Heart right ventricle (tissue), 16 donors: ENCODE results near the gene SGIP1. TPM values are rescaled to one million over a fixed set of nuclear protein-coding genes. Genes with fewer than 3 reads are reported as not detected.
A peak's percentile ranks its signal among the peaks of the same experiment; 100 is the strongest.
"Not testable (repeated sequence)": the region's sequence is repeated elsewhere in the genome, so short reads cannot be mapped to it uniquely, and the experiment has no call there.

Experiments
- ATAC-seq, 8 donors: fragments of 200-7000 bp; cut with Tn5 transposase; one replicate each; pipeline ENCODE4 v1.9.1; 2020; ENCODE audit warnings: mild to moderate bottlenecking in 8 of 8, moderate library complexity in 8 of 8, moderate number of reproducible peaks in 1 of 8
- DNase-seq, 2 donors: peaks; one replicate each; pipeline ENCODE4 v3.0.0-alpha.2; 2020
- H3K27ac ChIP-seq, 10 donors: fragments of 200-600 bp; sonication (generic) in 2 of 10; one replicate each; pipeline versions ENCODE4 v1.5.0 to v1.8.0; 2020 to 2022; ENCODE audit warnings: mild to moderate bottlenecking in 3 of 10
- H3K27me3 ChIP-seq, 7 donors: fragments of 200-600 bp; one replicate each; pipeline ENCODE4 v1.8.0; 2021 to 2022; ENCODE audit warnings: mild to moderate bottlenecking in 2 of 7
- H3K36me3 ChIP-seq, 9 donors: fragments of 200-600 bp; sonication (generic) in 1 of 9; one replicate each; pipeline versions ENCODE4 v1.5.0 to v1.8.0; 2020 to 2022; ENCODE audit warnings: mild to moderate bottlenecking in 2 of 9
- H3K4me1 ChIP-seq, 9 donors: fragments of 200-600 bp; sonication (generic) in 1 of 9; one replicate each; pipeline versions ENCODE4 v1.5.0 to v1.8.0; 2020 to 2022; ENCODE audit warnings: mild to moderate bottlenecking in 4 of 9
- H3K4me3 ChIP-seq, 10 donors: fragments of 200-600 bp; sonication (generic) in 2 of 10; one replicate each; pipeline versions ENCODE4 v1.5.0 to v1.8.0; 2020 to 2022; ENCODE audit warnings: mild to moderate bottlenecking in 7 of 10, moderate library complexity in 2 of 10
- H3K9me3 ChIP-seq, 11 donors: fragments of 200-600 bp in 10 of 11; sonication (generic) in 2 of 11; one replicate each; pipeline versions ENCODE4 v1.5.0 to v1.8.0; 2013 to 2022; ENCODE audit warnings: mild to moderate bottlenecking in 2 of 11, control low read depth in 1 of 11, moderate library complexity in 1 of 11
- WGBS, 2 donors: extraction: QIAGEN DNeasy Blood & Tissue Kit; methylation state at CpG; one replicate each; pipeline ENCODE4 v1.1.7; 2013; ENCODE audit warnings: inconsistent platforms in 1 of 2; 5-methylcytosine and 5-hydroxymethylcytosine counted together
- intact Hi-C, 10 donors: fragments of 100-400 bp; cut with DNase I; formaldehyde crosslinking; loops; one replicate each; pipeline versions ENCODE4 v1.11.1 to v1.14.2; 2022
- polyA plus RNA-seq, 2 donors: library from polyadenylated mRNA; stranded (reverse); fragments of 200-250 nt; gene quantifications; one replicate each; pipeline ENCODE4 v1.2.3, GENCODE V29; 2013
- total RNA-seq, 10 donors: library from RNA; stranded (reverse); fragmentation: NEBNext Ultra II Directional in 3 of 10; extraction: Animal tissue kit (Norgen Biotek cat#: 25700) in 3 of 10; gene quantifications; one replicate each; pipeline versions ENCODE4 v1.2.1 to v1.2.4, GENCODE V29; 2021 to 2023
- TF ChIP-seq, protein P1 (sequence below), 9 donors: fragments of 200-600 bp; sonication (generic) in 2 of 9; IDR thresholded peaks; one replicate each; pipeline versions ENCODE4 v1.5.0 to v1.8.0; 2021 to 2022; ENCODE audit warnings: antibody characterized with exemption in 9 of 9, mild to moderate bottlenecking in 5 of 9, moderate library complexity in 1 of 9
- donor health status: Arrhythmogenic right ventricular cardiomyopathy.
- donor health status: ischemic (EF 13 %, LVEDD 7.1; RV severe dilation, severe dysfunction).
- donor health status: healthy with polysubstance abuse.
- donor health status: DM: no; HTN: yes; CAD: no.
- donor health status: DM: no; HTN: no; CAD: no.
- donor health status: ischemic (EF 25% LVEDD 6.9; RV normal size, moderate dysfunction).
- donor health status: ischemic (EF 25% LVEDD 5.7; RV mildly dilated, moderate dysfunction).
- donor health status: healthy.
- donor health status: DM: yes; HTN: yes; CAD: no.
- donor health status: Ischemic cardiomyopathy.
- donor health status: ischemic (EF 35%, LVEDD 5.7; RV mildly dilated, moderate dysfunction).
- donor health status: nonischemic (EF 11% LVEDD 7.7; RV severe dilation, severe dysfunction).
- donor health status: DM: yes; HTN: yes; CAD: no.
- donor health status: PGD.
- donor health status: ischemic (EF 29% LVEDD 5.4; RV normal size, mild dysfunction).
- donor health status: nonischemic (EF 23%, LVEDD 6.1; RV moderate dilation, normal function).

Gene SGIP1
- total and polyA plus RNA-seq, 12 donors: 1.6 to 19.6 (median 4.9) TPM

DNA sequence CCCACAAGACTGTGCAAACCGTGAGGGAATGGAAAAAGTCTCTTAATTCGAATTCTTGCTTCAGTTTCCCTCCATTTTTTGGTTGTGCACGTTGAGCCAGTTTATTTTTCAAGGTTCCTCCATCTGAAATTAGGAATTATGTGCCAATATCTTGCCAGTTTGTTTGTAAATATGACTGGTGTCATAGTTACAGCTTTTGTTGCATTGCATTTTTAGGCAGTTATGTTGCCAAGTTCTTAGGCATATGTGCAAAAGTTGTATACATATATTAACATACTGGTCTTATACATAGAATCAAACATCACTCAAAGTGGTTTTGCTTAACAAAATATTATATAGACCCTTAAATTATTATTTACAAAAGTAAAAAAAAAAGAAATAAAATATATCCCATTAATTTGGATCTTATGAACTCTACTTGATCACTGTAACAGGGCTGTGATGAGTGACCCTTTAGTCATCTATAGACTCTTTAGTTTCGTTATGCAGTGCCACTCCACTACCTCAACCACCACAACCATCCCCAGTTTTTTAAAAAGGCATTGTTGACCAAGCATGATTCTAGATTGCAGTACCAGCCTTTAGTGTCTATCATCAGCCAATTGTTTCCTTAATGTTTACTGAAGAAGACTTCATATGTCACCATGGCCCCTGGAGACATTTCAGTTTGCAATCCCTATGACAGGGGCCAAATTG is 197.4 kb downstream of the SGIP1 start:
- ATAC-seq: no peak
- intact Hi-C loops: no loop called here
- no peaks in the 10 kb centered on the region for H3K27me3 ChIP-seq

DNA sequence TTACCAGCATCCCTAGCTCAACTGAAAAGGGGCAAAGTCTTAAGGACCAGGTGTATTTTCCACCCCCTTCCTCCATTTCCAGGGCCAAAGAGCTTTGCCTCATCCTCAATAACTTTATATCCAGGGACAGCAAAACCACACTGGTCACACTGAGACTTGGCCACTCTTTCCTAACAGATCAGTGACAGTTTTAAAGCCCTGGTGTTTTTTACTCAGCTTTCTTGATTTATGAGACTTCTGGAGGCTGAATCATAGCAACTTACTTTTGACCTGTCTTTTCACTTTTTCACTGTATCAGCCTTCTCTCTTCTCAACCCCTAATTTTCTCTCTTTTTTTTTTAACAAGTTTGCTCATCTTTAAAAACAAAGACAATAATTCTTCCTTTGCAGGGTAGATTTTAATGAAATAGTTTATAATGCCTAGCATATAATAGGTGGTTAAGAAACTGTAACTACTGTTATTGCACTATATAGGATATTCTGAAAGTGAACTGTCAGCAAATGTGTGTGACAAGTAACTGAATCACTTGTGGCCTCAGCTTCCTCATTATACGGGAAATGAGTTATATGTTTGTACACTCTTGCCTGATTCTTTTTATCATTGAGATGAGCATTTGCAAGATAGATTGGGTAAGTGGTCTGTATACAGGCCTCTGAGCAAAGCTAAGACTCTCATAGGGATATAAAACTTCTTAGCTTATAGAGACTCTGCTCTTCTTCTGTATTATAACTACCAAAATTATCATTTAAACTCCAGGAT is 198.6 kb downstream of the SGIP1 start:
- H3K4me3 ChIP-seq: no peak overlapping the region
- no peaks in the 10 kb centered on the region for H3K9me3 ChIP-seq
- peak overlapping the region in 2 of 10 donors; percentile 12 to 79 for H3K27ac ChIP-seq
- H3K4me1 ChIP-seq: peaks cover 0 to 28% (median 0%) of the 10 kb centered on the region in 9 donors
- 0% methylated on average over 1 of the region's 1 CpG for WGBS, 2 donors
- no peaks in the 10 kb centered on the region for H3K27me3 ChIP-seq
- TF ChIP-seq, protein P1, sequence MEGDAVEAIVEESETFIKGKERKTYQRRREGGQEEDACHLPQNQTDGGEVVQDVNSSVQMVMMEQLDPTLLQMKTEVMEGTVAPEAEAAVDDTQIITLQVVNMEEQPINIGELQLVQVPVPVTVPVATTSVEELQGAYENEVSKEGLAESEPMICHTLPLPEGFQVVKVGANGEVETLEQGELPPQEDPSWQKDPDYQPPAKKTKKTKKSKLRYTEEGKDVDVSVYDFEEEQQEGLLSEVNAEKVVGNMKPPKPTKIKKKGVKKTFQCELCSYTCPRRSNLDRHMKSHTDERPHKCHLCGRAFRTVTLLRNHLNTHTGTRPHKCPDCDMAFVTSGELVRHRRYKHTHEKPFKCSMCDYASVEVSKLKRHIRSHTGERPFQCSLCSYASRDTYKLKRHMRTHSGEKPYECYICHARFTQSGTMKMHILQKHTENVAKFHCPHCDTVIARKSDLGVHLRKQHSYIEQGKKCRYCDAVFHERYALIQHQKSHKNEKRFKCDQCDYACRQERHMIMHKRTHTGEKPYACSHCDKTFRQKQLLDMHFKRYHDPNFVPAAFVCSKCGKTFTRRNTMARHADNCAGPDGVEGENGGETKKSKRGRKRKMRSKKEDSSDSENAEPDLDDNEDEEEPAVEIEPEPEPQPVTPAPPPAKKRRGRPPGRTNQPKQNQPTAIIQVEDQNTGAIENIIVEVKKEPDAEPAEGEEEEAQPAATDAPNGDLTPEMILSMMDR (IDR thresholded peaks at IDR 0.05): no peak
- peaks cover 0 to 16% (median 0%) of the 10 kb centered on the region in 9 donors for H3K36me3 ChIP-seq
- intact Hi-C loops: no loop called here
- ATAC-seq (peak in 3 of 8 donors; percentile 42 to 67 (median 50)), DNase-seq (no peak)

More for the DNA sequence above, 197.4 kb downstream of the SGIP1 start:
- H3K4me3 ChIP-seq: no peak overlapping the region
- peaks cover 0 to 30% (median under 1%) of the 10 kb centered on the region in 9 donors for H3K4me1 ChIP-seq
- H3K36me3 ChIP-seq: peaks cover 0 to 16% (median 0%) of the 10 kb centered on the region in 9 donors
- WGBS, 2 donors: 86 to 87% methylated on average over 4 of the region's 4 CpGs
- TF ChIP-seq, protein P1 (IDR thresholded peaks at IDR 0.05): no peak
- H3K9me3 ChIP-seq: no peaks in the 10 kb centered on the region
- no peak for DNase-seq
- H3K27ac ChIP-seq: no peak overlapping the region

DNA sequence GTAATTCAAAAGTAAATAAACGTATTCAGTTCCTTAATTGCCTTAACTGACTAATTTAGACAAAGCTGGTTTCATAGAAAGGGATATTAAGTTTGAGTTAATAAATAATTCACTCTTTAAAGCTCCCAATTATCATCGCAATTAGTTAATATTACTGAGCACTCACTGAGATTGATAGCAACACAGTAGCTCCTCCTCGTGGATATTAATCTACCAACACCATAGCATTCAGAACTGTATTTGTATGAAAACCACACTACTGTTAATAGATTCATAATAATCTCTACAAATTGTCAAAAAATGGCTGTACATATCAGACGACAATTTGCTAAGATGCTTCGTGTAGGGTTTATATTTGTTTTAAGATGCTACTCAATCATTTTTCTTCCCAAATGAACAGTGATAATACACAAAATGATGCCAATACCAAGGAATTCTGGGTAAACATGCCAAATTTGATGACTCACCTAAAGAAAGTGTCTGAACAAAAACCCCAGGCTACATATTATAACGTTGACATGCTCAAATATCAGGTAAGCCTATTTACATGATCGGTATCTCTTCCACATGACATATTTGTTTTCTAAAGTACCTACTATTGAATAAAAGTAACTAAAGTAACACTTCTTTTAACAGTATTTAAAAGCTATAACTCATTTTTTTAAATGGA is 199.5 kb downstream of the SGIP1 start:
- peaks cover 0 to 28% (median 4%) of the 10 kb centered on the region in 9 donors for H3K4me1 ChIP-seq
- intact Hi-C loops: no loop called here
- DNase-seq: no peak
- no peaks in the 10 kb centered on the region for H3K9me3 ChIP-seq
- peak overlapping the region in 1 of 10 donors; percentile 79 for H3K27ac ChIP-seq
- TF ChIP-seq, protein P1 (IDR thresholded peaks at IDR 0.05): peak in 1 of 9 donors; percentile 12
- WGBS, 2 donors: 76% methylated on average over 7 of the region's 7 CpGs
- peaks cover 0 to 16% (median 0%) of the 10 kb centered on the region in 9 donors for H3K36me3 ChIP-seq
- no peak for ATAC-seq
- no peak overlapping the region for H3K4me3 ChIP-seq
- H3K27me3 ChIP-seq: no peaks in the 10 kb centered on the region

DNA sequence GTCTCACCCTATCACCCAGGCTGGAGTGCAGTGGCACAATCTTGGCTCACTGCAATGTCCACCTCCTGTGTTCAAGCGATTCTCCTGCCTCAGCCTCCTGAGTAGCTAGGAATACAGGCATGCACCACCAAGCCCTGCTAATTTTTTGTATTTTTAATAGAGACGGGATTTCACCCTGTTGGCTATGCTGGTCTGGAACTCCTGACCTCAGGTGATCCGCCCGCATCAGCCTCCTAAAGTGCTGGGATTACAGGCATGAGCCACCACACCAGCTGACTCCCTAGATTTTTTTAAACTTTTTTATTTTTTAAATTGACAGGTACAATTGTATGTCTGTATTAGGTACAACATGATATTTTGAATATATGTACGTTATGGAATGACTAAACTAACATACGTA is 200.6 kb downstream of the SGIP1 start:
- DNase-seq, H3K4me3 ChIP-seq, H3K27ac ChIP-seq, intact Hi-C loops, H3K27me3 ChIP-seq, H3K9me3 ChIP-seq, ATAC-seq: not testable (repeated sequence)
- WGBS, 2 donors: 79 to 80% methylated on average over 6 of the region's 6 CpGs
- Histone ChIP-seq H3K4me1 (peaks cover 0 to 31% (median 9%) of the 10 kb centered on the region in 9 donors), H3K36me3 (peaks cover 0 to 16% (median 0%) of the 10 kb centered on the region in 9 donors)
